ENCODE measurements around the gene NR2F1-AS1. TPM values are rescaled to one million over a fixed set of nuclear protein-coding genes. Genes with fewer than 3 reads are reported as not detected.

NR2F1-AS1 gene
- total RNA-seq, 4 donors from 2014 or later, result 4.1 to 8.6 (median 5.3) TPM

DNA sequence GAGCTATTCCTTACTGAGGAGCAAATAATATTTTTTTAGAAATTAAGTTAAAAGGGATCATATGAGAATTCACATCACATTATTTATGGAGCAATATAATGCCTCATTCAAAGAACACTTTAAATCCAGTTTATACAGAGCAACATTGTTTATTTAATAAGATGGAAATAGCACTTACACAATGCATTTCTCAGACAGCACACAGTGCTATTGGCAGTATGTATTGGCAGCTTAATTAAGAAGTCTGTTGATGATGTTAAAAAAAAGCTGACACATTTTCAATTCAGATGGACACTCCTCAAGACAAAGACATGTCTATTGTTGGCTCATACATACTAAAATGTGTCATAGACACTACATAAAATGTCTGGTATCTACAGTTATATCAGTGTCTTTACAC is 171.3 kb downstream of the NR2F1-AS1 start:
- TF ChIP-seq, protein P1, sequence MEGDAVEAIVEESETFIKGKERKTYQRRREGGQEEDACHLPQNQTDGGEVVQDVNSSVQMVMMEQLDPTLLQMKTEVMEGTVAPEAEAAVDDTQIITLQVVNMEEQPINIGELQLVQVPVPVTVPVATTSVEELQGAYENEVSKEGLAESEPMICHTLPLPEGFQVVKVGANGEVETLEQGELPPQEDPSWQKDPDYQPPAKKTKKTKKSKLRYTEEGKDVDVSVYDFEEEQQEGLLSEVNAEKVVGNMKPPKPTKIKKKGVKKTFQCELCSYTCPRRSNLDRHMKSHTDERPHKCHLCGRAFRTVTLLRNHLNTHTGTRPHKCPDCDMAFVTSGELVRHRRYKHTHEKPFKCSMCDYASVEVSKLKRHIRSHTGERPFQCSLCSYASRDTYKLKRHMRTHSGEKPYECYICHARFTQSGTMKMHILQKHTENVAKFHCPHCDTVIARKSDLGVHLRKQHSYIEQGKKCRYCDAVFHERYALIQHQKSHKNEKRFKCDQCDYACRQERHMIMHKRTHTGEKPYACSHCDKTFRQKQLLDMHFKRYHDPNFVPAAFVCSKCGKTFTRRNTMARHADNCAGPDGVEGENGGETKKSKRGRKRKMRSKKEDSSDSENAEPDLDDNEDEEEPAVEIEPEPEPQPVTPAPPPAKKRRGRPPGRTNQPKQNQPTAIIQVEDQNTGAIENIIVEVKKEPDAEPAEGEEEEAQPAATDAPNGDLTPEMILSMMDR (IDR thresholded peaks at IDR 0.05; ENCODE audit: low read depth), result no peak

- TF ChIP-seq, protein P1 (IDR thresholded peaks at IDR 0.05; ENCODE audit: low read depth), result no peak
These were observed 173.6 kb downstream of the NR2F1-AS1 start for GRCh38 chr5:93407454-93407853.

- TF ChIP-seq, protein P1 (IDR thresholded peaks at IDR 0.05; ENCODE audit: low read depth), result no peak
These were observed 174.0 kb downstream of the NR2F1-AS1 start for GRCh38 chr5:93406971-93407401.

- TF ChIP-seq, protein P1 (IDR thresholded peaks at IDR 0.05; ENCODE audit: low read depth), result no peak
These were observed 176.8 kb downstream of the NR2F1-AS1 start for GRCh38 chr5:93404246-93404645.

DNA sequence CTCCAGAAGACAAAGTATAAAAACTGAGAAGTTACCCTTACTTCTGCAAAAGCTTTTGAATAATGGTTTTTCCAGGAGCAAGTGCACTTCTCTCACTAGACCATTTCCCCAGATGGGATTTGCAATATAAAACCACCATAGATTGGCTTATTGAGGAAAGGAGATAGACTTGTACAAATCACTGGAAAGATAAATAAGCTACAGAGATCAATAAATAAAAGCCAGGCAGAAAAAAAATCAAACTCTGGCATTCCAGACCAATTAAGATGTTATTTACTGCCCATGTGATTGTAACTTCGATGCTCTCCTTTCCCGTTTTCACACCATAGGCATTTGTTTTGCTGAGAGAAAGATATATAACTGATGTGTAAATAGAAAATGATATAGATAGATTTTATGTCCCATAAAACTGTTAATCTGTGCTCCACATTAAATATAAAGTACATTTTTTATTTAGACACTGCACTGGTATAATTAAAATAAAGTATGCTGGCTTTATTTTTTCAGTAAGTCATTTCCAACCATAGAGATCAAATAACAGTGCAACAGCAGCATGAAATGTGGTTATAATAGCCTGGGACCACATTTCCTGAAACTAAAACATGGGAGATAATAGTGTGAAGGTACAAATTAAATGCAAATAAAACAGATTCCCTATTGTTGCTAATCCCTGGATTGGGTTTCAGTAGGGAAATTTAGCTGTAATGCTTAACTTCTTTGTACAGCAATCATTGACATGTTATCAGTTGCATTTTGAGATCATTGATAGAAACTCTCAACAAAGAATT is 177.7 kb downstream of the NR2F1-AS1 start:
- TF ChIP-seq, protein P1 (IDR thresholded peaks at IDR 0.05; ENCODE audit: low read depth), result no peak

DNA sequence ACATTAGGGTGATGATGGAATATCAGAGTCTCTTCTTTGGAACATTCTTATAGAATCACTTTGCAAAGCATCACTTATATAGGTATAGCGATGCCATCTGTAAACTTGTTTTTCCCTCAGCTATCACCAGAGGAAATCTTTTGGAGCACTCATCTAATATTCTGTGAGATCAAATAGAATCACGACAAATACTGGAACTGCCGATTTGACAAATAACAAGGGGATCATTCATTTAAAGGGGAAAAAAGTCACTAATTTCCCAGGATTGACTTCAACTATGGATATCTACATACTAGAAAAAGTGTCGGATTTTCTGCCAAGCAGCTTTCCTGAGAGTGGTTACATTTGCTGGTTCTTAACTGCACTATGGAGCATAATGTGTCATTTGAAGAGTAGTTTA is 178.6 kb downstream of the NR2F1-AS1 start:
- TF ChIP-seq, protein P1 (IDR thresholded peaks at IDR 0.05; ENCODE audit: low read depth), result no peak

GRCh38 chr5:93401634-93402213 is 179.3 kb downstream of the NR2F1-AS1 start:
- TF ChIP-seq, protein P1 (IDR thresholded peaks at IDR 0.05; ENCODE audit: low read depth), result no peak
